IPS DF 4.7 (cell line): Measurements from ENCODE around the gene HS3ST5.
"Not testable (repeated sequence)": the region's sequence is repeated elsewhere in the genome, so short reads cannot be mapped to it uniquely, and the experiment has no call there.

Experiments used
- DNase-seq: peaks from one replicate; pipeline ENCODE4 v3.0.0-alpha.2; 2013; ENCODE audit warnings: low spot score; ENCODE audit errors: extremely low read depth

The HS3ST5 gene

GRCh38 chr6:114339706-114340105 is 3.1 kb downstream of the HS3ST5 start:
- no peak for DNase-seq

- DNase-seq = no peak
Measured at GRCh38 chr6:114334237-114334636, 8.6 kb downstream of the HS3ST5 start.

- DNase-seq = no peak
Measured at GRCh38 chr6:114327074-114327473, 15.7 kb downstream of the HS3ST5 start.

GRCh38 chr6:114323784-114324183 is 19.0 kb downstream of the HS3ST5 start:
- no peak for DNase-seq

GRCh38 chr6:114319749-114320148 is 23.1 kb downstream of the HS3ST5 start:
- no peak for DNase-seq

GRCh38 chr6:114315831-114316595 is 26.8 kb downstream of the HS3ST5 start:
- no peak for DNase-seq

- not testable (repeated sequence) for DNase-seq
Measured at GRCh38 chr6:114313816-114314215, 29.0 kb downstream of the HS3ST5 start.

- no peak for DNase-seq
Measured at GRCh38 chr6:114312931-114313330, 29.9 kb downstream of the HS3ST5 start.

GRCh38 chr6:114310053-114310452 is 32.8 kb downstream of the HS3ST5 start:
- DNase-seq = no peak

- no peak for DNase-seq
Measured at GRCh38 chr6:114304304-114304887, 38.4 kb downstream of the HS3ST5 start.

GRCh38 chr6:114301596-114302219 is 41.1 kb downstream of the HS3ST5 start:
- no peak for DNase-seq

- no peak for DNase-seq
Measured at GRCh38 chr6:114297135-114297534, 45.7 kb downstream of the HS3ST5 start.

GRCh38 chr6:114292431-114292830 is 50.4 kb downstream of the HS3ST5 start:
- no peak for DNase-seq

GRCh38 chr6:114291428-114291827 is 51.4 kb downstream of the HS3ST5 start:
- DNase-seq = no peak

GRCh38 chr6:114290864-114291263 is 52.0 kb downstream of the HS3ST5 start:
- DNase-seq = no peak

- no peak for DNase-seq
Measured at GRCh38 chr6:114288701-114289495, 53.9 kb downstream of the HS3ST5 start.

- DNase-seq = no peak
Measured at GRCh38 chr6:114287461-114287860, 55.4 kb downstream of the HS3ST5 start.

- DNase-seq = no peak
Measured at GRCh38 chr6:114286211-114286610, 56.6 kb downstream of the HS3ST5 start.

- no peak for DNase-seq
Measured at GRCh38 chr6:114284281-114284680, 58.5 kb downstream of the HS3ST5 start.

GRCh38 chr6:114282292-114282691 is 60.5 kb downstream of the HS3ST5 start:
- no peak for DNase-seq

GRCh38 chr6:114281496-114281895 is 61.3 kb downstream of the HS3ST5 start:
- DNase-seq = no peak
